GM18508 (cell line): ENCODE results near the gene DIRAS3.
"Not testable (repeated sequence)": the region's sequence is repeated elsewhere in the genome, so short reads cannot be mapped to it uniquely, and the experiment has no call there.

Source experiments
- ATAC-seq: cut with Tn5 transposase; IDR thresholded peaks from one replicate; pipeline ENCODE4 v1.9.1; 2021; ENCODE audit warnings: moderate number of reproducible peaks; ENCODE audit not compliant: insufficient read depth, unreplicated experiment

DIRAS3 gene

GRCh38 chr1:68028566-68028965 lies 21.9 kb downstream of the DIRAS3 start:
- ATAC-seq: no peak

GRCh38 chr1:68024635-68025338 lies 25.6 kb downstream of the DIRAS3 start:
- ATAC-seq: no peak

- ATAC-seq: no peak
Observed at GRCh38 chr1:68016381-68016780, 34.0 kb downstream of the DIRAS3 start.

GRCh38 chr1:68015971-68016370 lies 34.5 kb downstream of the DIRAS3 start:
- ATAC-seq: no peak

- ATAC-seq: no peak
Observed at GRCh38 chr1:68015369-68015768, 35.1 kb downstream of the DIRAS3 start.

- no peak for ATAC-seq
Observed at GRCh38 chr1:68013351-68013750, 37.1 kb downstream of the DIRAS3 start.

- ATAC-seq: no peak
Observed at GRCh38 chr1:68011657-68012375, 38.6 kb downstream of the DIRAS3 start.

GRCh38 chr1:68010543-68010942 lies 39.9 kb downstream of the DIRAS3 start:
- no peak for ATAC-seq

GRCh38 chr1:68010090-68010489 lies 40.3 kb downstream of the DIRAS3 start:
- no peak for ATAC-seq

- ATAC-seq: not testable (repeated sequence)
Observed at GRCh38 chr1:68003626-68004025, 46.8 kb downstream of the DIRAS3 start.

GRCh38 chr1:68000191-68000590 lies 50.2 kb downstream of the DIRAS3 start:
- ATAC-seq: no peak

GRCh38 chr1:67997746-67998145 lies 52.7 kb downstream of the DIRAS3 start:
- ATAC-seq: no peak
